SJCRH30 (cell line): Measurements from ENCODE around the gene STK11IP. TPM values are rescaled to one million over a fixed set of nuclear protein-coding genes. Genes with fewer than 3 reads are reported as not detected.

Experiments used
- DNase-seq, 2 experiments: peaks; one replicate each; pipeline ENCODE4 v3.0.0-alpha.2; 2015 to 2020
- H3K27ac ChIP-seq: fragments of 250-450 bp; sonication (Bioruptor Pico); 2 replicates; pipeline ENCODE4 v1.5.1; 2020; ENCODE audit warnings: mild to moderate bottlenecking, moderate library complexity
- H3K27me3 ChIP-seq: fragments of 250-450 bp; sonication (Bioruptor Pico); 2 replicates; pipeline ENCODE4 v1.5.1; 2020; ENCODE audit warnings: mild to moderate bottlenecking, moderate library complexity
- H3K36me3 ChIP-seq: fragments of 250-450 bp; sonication (Bioruptor Pico); 2 replicates; pipeline ENCODE4 v1.5.1; 2020; ENCODE audit warnings: mild to moderate bottlenecking, moderate library complexity
- H3K4me1 ChIP-seq: fragments of 250-450 bp; sonication (Bioruptor Pico); 2 replicates; pipeline ENCODE4 v1.5.1; 2020; ENCODE audit warnings: mild to moderate bottlenecking, moderate library complexity
- H3K4me3 ChIP-seq: fragments of 250-450 bp; sonication (Bioruptor Pico); 2 replicates; pipeline ENCODE4 v1.5.1; 2020; ENCODE audit warnings: mild to moderate bottlenecking, moderate library complexity
- H3K9me3 ChIP-seq: fragments of 250-450 bp; sonication (Bioruptor Pico); replicated peaks from 2 replicates; pipeline ENCODE4 v1.5.1; 2020; ENCODE audit warnings: mild to moderate bottlenecking, moderate library complexity
- total RNA-seq: library from RNA; depleted of rRNA; stranded (reverse); fragments of >200 nt; shearing (Covaris generic); gene quantifications from 2 replicates; pipeline ENCODE4 v1.2.3, GENCODE V29; 2014

Gene STK11IP
- total RNA-seq, 1 experiment from 2014 or later = 20.2 TPM

DNA sequence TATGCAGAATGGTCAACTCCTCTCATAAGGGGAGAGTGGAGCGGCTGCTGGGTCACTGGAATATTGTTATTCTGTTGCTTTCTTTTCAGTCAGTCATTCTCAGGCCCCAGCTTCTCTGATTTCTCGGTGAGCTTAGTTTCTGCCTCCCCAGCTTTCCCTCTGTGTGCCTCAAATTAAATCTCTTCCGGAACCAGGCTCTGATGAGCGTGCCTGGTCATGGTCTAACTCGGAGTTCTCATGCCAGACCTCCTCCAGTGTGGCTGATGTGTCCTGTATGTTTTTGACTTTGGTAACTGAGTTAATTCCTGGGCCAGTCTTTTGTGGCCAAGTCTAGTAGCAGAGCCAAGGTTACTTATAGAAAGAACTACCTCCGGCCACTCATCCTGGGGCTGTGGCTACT is 4.9 kb upstream of the STK11IP start:
- peak overlapping the region; percentile 29; the same call in 1 of the 2 replicates for H3K4me3 ChIP-seq
- H3K27ac ChIP-seq = peak overlapping the region; percentile 87
- DNase-seq = peak; percentile 76 to 92
- no peaks in the 10 kb centered on the region for H3K9me3 ChIP-seq
- no peaks in the 10 kb centered on the region for H3K36me3 ChIP-seq
- no peaks in the 10 kb centered on the region for H3K27me3 ChIP-seq
- peaks cover 38% of the 10 kb centered on the region for H3K4me1 ChIP-seq

DNA sequence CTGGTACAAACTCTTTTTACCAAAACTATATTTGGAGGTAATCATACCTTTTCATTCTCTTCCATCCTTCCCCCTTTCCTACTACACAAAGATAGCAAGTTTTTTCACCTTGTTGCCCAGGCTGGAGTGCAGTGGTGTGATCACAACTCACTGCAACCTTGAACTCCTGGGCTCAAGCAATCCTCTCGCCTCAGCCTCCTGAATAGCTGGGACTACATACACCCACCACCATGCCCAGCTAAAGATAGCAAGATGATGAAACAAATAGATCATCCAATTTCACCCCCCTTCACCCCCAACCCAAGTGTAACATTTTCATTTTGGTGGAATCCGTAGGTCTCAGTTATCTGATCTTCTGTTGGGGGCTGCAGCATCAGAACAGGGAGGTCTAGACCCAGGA is 4.5 kb upstream of the STK11IP start:
- DNase-seq = no peak
- Histone ChIP-seq H3K27me3 (no peaks in the 10 kb centered on the region), H3K36me3 (no peaks in the 10 kb centered on the region), H3K4me3 (no peak overlapping the region), H3K9me3 (no peaks in the 10 kb centered on the region), H3K4me1 (peaks cover 38% of the 10 kb centered on the region), H3K27ac (peak overlapping the region; percentile 87)

DNA sequence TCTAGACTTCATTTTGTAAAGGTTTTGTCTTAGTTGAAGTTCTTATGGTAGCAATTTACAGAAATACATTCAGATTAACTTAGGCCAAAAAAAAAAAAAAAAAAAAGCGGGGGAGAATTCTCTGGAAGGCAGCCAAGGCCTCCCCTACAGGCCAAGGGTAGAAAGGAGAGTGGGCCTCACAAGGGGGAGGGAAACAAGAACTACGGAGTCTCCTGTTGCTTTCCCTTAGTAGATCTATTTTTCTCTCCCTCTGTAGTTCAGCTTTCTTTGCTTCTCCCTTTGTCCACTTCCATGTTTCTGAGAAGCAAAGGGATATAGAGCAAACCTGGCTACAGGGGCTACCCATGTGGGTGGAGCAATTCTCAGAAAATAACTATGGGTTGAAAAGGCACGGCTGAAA is 2.4 kb upstream of the STK11IP start:
- H3K9me3 ChIP-seq = no peaks in the 10 kb centered on the region
- no peaks in the 10 kb centered on the region for H3K27me3 ChIP-seq
- peak overlapping the region; percentile 47; the same call in 1 of the 2 replicates for H3K27ac ChIP-seq
- peak; percentile 63 to 79 for DNase-seq
- no peaks in the 10 kb centered on the region for H3K36me3 ChIP-seq
- H3K4me3 ChIP-seq = no peak overlapping the region
- peaks cover 38% of the 10 kb centered on the region for H3K4me1 ChIP-seq

DNA sequence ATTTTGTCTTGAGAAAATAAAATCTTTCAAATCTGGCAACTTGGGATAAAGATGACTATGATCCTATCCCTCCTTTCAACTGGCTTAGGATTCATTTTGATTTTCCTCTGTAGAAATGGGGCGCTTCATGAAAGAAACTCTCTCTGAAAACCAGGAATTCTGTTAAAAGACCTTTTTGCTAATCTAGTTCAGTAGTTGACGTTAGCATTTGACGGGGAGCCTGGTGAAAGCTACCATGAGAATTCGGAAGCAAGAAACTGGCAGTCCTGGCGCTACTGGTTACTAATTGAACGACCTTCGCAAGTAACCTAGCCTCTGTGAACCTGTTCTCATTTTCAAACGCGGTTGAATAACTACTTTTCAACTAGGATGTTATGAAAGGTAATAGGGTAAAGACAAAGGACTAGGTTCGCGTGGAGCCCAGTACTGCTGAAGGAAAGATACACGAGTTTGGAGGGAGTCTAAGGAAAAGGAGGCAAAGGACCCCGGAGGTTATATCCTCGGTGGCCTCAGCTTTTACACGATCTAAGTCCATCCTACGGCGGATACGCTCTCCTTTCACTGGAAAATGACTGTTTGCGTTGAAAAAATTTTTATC is 604 bp upstream of the STK11IP start:
- H3K4me1 ChIP-seq = peaks cover 34% of the 10 kb centered on the region
- DNase-seq = no peak

DNA sequence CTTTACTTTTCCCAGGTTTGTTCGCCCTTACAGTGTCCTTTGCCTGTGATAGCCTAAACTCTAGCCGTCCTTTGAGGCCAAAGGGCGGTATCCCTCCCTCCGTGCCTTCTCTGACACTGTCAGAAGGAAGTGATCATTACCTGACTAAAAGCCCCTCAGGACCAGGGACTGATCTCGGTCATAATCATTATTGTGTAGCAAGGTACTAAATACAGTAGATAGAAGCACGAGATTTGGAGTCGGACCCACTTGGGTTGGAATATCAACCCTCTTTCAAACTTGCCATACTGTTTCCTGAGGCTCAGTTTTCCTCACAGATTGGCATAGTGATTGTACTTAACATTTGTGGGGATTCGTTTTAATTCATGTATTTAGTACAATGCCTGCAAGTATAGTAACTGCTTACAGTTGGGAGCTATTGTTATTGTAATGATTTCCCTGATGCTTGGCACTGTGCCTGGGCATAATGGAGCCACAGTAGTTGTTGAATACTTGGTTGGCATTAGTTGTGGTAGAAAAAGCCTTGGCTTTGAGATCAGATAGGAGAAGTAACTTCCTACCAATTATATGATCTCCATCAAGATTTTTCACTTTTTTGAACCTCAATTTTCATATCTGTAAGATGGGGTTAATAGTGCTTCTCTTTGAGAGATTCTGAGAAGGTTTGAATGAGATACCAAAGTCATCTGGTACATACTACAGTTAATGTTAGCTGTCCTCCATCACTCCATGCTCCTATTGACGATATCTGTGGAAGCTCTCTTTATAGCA is 836 bp downstream of the STK11IP start:
- Histone ChIP-seq H3K4me1 (peaks cover 21% of the 10 kb centered on the region), H3K27me3 (no peaks in the 10 kb centered on the region), H3K36me3 (no peaks in the 10 kb centered on the region), H3K4me3 (peak overlapping the region; percentile 67), H3K9me3 (no peaks in the 10 kb centered on the region), H3K27ac (peak overlapping the region; percentile 75; the same call in 1 of the 2 replicates)
- DNase-seq = no peak

More for the DNA sequence above, 604 bp upstream of the STK11IP start:
- Histone ChIP-seq H3K9me3 (no peaks in the 10 kb centered on the region), H3K27me3 (no peaks in the 10 kb centered on the region), H3K36me3 (no peaks in the 10 kb centered on the region), H3K27ac (peak overlapping the region; percentile 75), H3K4me3 (peak overlapping the region; percentile 67)

DNA sequence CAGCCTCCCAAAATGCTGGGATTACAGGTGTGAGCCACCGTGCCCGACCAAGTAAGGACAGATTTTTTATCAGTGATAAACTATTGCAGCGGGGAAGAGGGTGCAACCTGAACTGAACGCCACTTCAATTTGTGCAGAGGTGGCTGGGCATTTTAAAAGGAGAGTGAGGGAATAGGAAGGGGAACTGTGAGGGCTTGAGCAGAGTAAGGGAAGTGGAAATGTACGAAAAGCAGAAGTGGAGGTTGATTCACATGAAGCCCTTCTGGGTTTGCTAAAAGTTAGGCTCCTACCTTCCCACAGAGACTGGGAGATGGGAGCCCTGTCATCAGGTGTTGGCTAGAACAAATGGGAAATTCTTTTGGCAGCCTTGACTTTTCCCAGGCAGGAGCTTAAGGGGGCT is 6.1 kb downstream of the STK11IP start:
- Histone ChIP-seq H3K27ac (no peak overlapping the region), H3K4me3 (no peak overlapping the region), H3K4me1 (no peaks in the 10 kb centered on the region), H3K27me3 (no peaks in the 10 kb centered on the region), H3K9me3 (no peaks in the 10 kb centered on the region), H3K36me3 (no peaks in the 10 kb centered on the region; the same call in 1 of the 2 replicates)
- no peak for DNase-seq

DNA sequence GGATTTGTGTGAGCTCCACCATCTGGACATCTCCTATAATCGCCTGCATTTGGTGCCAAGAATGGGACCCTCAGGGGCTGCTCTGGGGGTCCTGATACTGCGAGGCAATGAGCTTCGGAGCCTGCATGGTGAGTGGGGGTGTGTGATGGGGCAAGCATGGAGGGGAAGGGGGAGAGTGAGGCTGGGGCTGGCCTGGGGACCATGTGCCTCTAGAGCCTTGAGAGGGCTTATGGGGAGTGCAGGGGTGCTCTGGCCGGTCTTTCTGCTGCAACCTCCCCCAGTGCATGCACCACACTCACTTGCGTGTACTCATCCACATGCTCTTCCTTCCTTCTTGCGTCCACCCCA is 7.9 kb downstream of the STK11IP start:
- Histone ChIP-seq H3K4me3 (no peak overlapping the region), H3K27me3 (no peaks in the 10 kb centered on the region), H3K4me1 (no peaks in the 10 kb centered on the region), H3K9me3 (no peaks in the 10 kb centered on the region), H3K36me3 (no peaks in the 10 kb centered on the region; the same call in 1 of the 2 replicates), H3K27ac (no peak overlapping the region)
- no peak for DNase-seq

DNA sequence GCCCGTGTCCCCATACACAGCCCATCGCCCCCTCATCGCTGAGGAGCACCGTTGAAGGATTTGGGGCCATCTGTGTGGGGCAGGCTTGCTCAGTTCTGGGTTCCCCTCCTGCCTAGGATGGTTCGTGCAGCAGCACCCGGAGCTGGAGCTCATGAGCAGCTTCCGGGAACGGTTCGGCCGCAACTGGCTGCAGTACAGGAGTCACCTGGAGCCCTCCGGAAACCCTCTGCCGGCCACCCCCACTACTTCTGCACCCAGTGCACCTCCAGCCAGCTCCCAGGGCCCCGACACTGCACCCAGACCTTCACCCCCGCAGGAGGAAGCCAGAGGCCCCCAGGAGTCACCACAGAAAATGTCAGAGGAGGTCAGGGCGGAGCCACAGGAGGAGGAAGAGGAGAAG is 10.3 kb downstream of the STK11IP start:
- Histone ChIP-seq H3K9me3 (no peaks in the 10 kb centered on the region), H3K27ac (no peak overlapping the region), H3K27me3 (no peaks in the 10 kb centered on the region), H3K4me3 (no peak overlapping the region), H3K36me3 (no peaks in the 10 kb centered on the region; the same call in 1 of the 2 replicates), H3K4me1 (no peaks in the 10 kb centered on the region)
- no peak for DNase-seq

DNA sequence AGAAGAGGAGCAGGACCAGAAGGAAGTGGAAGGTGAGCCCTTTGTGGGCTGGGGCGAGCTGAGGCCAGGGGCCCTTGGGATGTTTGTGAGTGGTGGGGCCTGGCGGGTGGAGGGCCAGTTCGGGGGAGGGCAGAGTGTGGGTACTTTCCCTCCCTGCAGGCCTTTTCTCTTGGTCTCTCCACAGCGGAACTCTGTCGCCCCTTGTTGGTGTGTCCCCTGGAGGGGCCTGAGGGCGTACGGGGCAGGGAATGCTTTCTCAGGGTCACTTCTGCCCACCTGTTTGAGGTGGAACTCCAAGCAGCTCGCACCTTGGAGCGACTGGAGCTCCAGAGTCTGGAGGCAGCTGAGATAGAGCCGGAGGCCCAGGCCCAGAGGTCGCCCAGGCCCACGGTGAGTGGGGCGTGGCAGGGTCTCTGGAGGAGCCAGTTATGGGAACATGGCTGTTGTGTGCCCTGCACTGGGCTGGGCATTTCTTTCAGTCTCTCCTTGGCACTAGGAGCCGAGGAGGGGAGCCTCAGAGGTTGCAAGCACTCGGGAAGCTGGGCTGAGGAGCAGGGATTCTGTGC is 10.8 kb downstream of the STK11IP start:
- DNase-seq = no peak
- H3K27ac ChIP-seq = no peak overlapping the region
- H3K4me3 ChIP-seq = no peak overlapping the region
- H3K4me1 ChIP-seq = no peaks in the 10 kb centered on the region
- no peaks in the 10 kb centered on the region for H3K27me3 ChIP-seq
- H3K9me3 ChIP-seq = no peaks in the 10 kb centered on the region
- no peaks in the 10 kb centered on the region; the same call in 1 of the 2 replicates for H3K36me3 ChIP-seq

DNA sequence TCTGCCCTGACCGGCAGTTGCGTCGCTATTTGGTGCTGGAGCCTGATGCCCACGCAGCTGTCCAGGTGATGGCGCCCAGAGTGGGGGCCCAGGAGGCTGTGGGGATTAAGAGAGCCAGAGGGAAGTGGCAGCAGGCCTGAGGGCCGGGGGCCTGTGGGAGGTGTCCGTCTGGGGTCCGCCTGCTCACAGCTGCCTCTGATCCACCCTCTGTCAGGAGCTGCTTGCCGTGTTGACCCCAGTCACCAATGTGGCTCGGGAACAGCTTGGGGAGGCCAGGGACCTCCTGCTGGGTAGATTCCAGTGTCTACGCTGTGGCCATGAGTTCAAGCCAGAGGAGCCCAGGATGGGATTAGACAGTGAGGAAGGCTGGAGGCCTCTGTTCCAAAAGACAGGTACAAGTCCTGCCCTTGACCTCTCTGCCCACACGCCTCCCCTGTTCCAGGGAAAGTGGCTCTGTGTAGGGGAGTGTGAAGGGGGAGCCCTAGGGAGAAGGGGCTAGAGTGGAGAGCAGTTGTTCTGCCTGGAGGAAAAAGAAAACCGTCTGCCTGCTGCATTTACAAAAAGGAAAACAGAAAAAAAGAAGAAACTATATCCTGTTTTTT is 11.6 kb downstream of the STK11IP start:
- no peaks in the 10 kb centered on the region for H3K27me3 ChIP-seq
- H3K36me3 ChIP-seq = no peaks in the 10 kb centered on the region; the same call in 1 of the 2 replicates
- H3K9me3 ChIP-seq = no peaks in the 10 kb centered on the region
- no peak overlapping the region for H3K27ac ChIP-seq
- H3K4me1 ChIP-seq = no peaks in the 10 kb centered on the region
- DNase-seq = no peak
- no peak overlapping the region for H3K4me3 ChIP-seq

DNA sequence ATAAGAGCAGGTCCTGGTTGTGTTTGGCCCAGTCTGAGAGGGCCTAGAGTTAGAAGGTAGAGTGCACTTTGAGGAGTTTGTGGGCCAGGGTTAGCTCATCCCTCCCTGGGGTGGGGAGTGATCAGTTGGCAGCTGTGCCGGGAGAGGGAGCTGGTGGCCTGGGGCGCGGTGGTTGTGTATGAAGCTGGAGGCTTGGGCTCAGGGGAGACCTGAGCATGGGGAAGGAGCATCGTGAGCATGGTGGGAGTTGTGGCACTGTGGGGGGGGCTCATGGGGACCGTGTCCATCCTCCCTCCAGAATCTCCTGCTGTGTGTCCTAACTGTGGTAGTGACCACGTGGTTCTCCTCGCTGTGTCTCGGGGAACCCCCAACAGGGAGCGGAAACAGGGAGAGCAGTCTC is 13.6 kb downstream of the STK11IP start:
- H3K27me3 ChIP-seq = no peaks in the 10 kb centered on the region
- H3K36me3 ChIP-seq = no peaks in the 10 kb centered on the region; the same call in 1 of the 2 replicates
- DNase-seq = no peak
- no peaks in the 10 kb centered on the region for H3K4me1 ChIP-seq
- H3K4me3 ChIP-seq = no peak overlapping the region
- H3K27ac ChIP-seq = no peak overlapping the region
- no peaks in the 10 kb centered on the region for H3K9me3 ChIP-seq

DNA sequence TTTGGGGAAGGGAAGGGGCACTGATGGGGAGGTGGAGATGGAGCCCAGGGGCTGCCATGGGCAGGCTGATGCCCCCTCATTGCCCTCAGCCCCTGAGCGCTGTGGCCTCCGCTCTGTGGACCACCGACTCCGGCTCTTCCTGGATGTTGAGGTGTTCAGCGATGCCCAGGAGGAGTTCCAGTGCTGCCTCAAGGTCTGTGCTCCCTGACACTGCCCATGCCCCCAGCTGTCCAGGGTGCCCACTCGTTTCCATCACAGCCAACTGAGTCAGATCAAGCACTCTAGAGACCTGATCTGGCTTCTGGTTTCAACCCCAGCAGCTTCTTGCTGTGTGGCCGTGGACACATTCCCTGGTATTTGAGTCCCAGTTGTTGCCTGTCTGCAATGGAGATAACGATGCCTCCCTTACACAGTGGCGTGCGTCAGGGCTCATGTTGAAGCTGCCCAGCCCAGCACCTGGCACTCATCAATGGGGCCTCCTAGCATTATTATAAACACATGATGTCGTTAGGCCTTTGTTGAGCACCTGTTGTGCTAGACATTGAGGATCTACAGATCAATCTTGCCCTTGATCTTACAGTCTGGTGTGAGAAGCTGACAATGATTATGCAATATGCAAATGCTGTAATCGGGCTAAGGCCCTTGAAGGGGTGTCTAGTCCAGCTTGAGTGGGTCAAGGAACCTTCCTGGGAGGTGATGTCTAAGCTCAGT is 14.4 kb downstream of the STK11IP start:
- Histone ChIP-seq H3K36me3 (no peaks in the 10 kb centered on the region; the same call in 1 of the 2 replicates), H3K9me3 (no peaks in the 10 kb centered on the region), H3K4me1 (no peaks in the 10 kb centered on the region), H3K27ac (no peak overlapping the region), H3K27me3 (no peaks in the 10 kb centered on the region), H3K4me3 (no peak overlapping the region)
- DNase-seq = no peak

DNA sequence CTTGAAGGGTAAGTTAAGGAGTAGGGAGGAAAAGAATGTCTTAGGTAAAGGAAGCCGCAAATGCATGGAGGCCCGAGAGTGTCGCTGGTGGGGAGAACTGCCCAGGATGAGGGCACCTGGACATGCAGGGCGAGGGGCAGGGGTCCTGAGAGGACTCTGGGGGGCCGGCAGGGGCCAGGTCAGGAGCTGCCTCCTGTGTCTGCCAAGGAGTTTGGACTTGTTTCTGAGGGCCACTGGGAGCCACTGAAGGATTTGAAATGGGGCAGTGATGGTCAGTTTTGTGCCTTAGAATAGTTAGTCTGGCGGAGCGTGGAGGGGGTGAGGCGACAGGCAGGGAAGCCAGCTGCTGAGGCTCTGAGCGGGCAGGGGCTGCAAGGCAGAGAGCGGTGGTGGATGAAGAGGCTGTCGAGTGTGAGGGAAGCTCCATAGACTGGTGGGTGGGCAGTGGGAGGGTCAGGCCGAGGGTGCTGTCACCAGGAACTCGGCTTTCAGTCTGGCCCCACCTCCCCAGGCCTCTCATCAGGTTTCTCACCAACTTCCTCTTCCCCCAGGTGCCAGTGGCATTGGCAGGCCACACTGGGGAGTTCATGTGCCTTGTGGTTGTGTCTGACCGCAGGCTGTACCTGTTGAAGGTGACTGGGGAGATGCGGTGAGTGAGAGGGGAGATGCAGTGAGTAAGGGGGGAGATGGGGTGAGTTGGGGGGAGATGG is 15.1 kb downstream of the STK11IP start:
- Histone ChIP-seq H3K27ac (no peak overlapping the region), H3K4me3 (no peak overlapping the region), H3K4me1 (no peaks in the 10 kb centered on the region), H3K36me3 (no peaks in the 10 kb centered on the region), H3K9me3 (no peaks in the 10 kb centered on the region), H3K27me3 (no peaks in the 10 kb centered on the region)
- DNase-seq = no peak

DNA sequence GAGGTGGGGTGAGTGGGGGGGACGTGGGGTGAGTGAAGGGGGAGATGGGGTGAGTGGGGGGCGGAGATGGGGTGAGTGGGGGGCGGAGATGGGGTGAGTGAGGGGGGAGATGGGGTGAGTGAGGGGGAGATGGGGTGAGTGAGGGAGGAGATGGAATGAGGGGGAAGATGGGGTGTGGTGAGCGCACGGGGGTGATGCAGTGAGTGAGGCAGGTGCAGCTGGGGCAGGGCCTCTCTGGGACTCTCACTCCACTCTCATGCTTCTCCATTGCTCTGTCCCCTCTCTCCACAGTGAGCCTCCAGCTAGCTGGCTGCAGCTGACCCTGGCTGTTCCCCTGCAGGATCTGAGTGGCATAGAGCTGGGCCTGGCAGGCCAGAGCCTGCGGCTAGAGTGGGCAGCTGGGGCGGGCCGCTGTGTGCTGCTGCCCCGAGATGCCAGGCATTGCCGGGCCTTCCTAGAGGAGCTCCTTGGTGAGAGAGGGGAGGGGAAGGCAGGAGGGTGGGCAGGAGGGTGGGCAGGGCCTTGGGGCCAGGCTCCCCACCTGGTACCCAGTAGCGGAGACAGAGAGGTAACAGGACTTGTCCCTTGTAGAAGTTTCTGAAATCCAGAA is 15.9 kb downstream of the STK11IP start:
- H3K4me1 ChIP-seq = no peaks in the 10 kb centered on the region
- no peak for DNase-seq
- no peaks in the 10 kb centered on the region for H3K36me3 ChIP-seq

More for the DNA sequence above, 15.9 kb downstream of the STK11IP start:
- H3K4me3 ChIP-seq = no peak overlapping the region
- no peak overlapping the region for H3K27ac ChIP-seq
- H3K9me3 ChIP-seq = no peaks in the 10 kb centered on the region
- no peaks in the 10 kb centered on the region for H3K27me3 ChIP-seq
